HCT116 (cell line): ENCODE results near the gene GFPT1. TPM values are rescaled to one million over a fixed set of nuclear protein-coding genes. Genes with fewer than 3 reads are reported as not detected.

Experiments used
- ATAC-seq: fragments of 200-7000 bp; cut with Tn5 transposase; 2 replicates; pipeline ENCODE4 v1.9.1; 2020; ENCODE audit warnings: mild to moderate bottlenecking, moderate library complexity
- BruUV-seq: library from RNA; stranded (reverse); fragments of 400-500 nt; replicated peaks from 2 replicates; lab custom pipeline; 2021; lab: Mats Ljungman, UMichigan
- CTCF ChIA-PET: fragments of 300-600 bp; sonication (Branson Sonifier 250); formaldehyde crosslinking; loops from one replicate; lab custom pipeline; 2021; ENCODE audit warnings: antibody characterized with exemption; lab: Charles Lee
- POLR2A ChIA-PET: fragments of 300-600, 350-600 bp; sonication (Branson Sonifier 250); formaldehyde crosslinking; loops from one replicate; lab custom pipeline; 2021; ENCODE audit warnings: antibody characterized with exemption; lab: Charles Lee
- RAD21 ChIA-PET, 2 experiments: fragments of 300-600 bp; sonication (Branson Sonifier 250); formaldehyde crosslinking; loops; one replicate each; lab custom pipeline; 2023; ENCODE audit warnings: low total read pairs in 2 of 2; ENCODE audit not compliant: uncharacterized antibody in 2 of 2, unreplicated experiment in 2 of 2, low non-redundant PET in 1 of 2; lab: Charles Lee
- DNase-seq: peaks from one replicate; pipeline ENCODE4 v3.0.0-alpha.2; 2010; ENCODE audit warnings: low read depth, low spot score
- H2AFZ ChIP-seq: fragments of 200-600 bp; shearing (Covaris generic), sonication (generic); 2 replicates; pipeline ENCODE4 v1.6.1; 2017; ENCODE audit warnings: low read depth, mixed run types, mixed read lengths, antibody characterized with exemption, low read length; ENCODE audit not compliant: poor library complexity, severe bottlenecking
- H3K27ac ChIP-seq: 2 replicates; pipeline ENCODE4 v1.5.1; 2012; ENCODE audit warnings: low read depth, low read length
- H3K27me3 ChIP-seq: fragments of 200-600 bp; sonication (generic); 2 replicates; pipeline ENCODE4 v1.6.1; 2016; ENCODE audit warnings: mixed run types, low read length, mixed read lengths; ENCODE audit not compliant: insufficient read depth
- H3K36me3 ChIP-seq, 2 experiments: fragments of 200-500 bp in 1 of 2; fragments of 200-600 bp in 1 of 2; sonication (Bioruptor generic) in 1 of 2; sonication (generic) in 1 of 2; 2 replicates each; pipeline versions ENCODE4 v1.5.1 to v1.6.1; 2014 to 2016; ENCODE audit warnings: low read length in 2 of 2, inconsistent platforms in 1 of 2, mixed read lengths in 1 of 2, mixed run types in 1 of 2; ENCODE audit not compliant: insufficient read depth in 2 of 2, control insufficient read depth in 1 of 2
- H3K4me1 ChIP-seq, 2 experiments: fragments of 200-600 bp in 1 of 2; sonication (generic) in 1 of 2; 2 replicates each; pipeline versions ENCODE4 v1.5.1 to v1.6.1; 2012 to 2017; ENCODE audit warnings: low read length in 2 of 2, inconsistent platforms in 1 of 2, mild to moderate bottlenecking in 1 of 2, mixed read lengths in 1 of 2, mixed run types in 1 of 2, moderate library complexity in 1 of 2; ENCODE audit not compliant: insufficient read depth in 2 of 2, control insufficient read depth in 1 of 2
- H3K4me2 ChIP-seq: fragments of 200-600 bp; sonication (generic); 2 replicates; pipeline ENCODE4 v1.6.1; 2017; ENCODE audit warnings: mixed run types, low read length, mixed read lengths
- H3K4me3 ChIP-seq, 2 experiments: fragments of 200-600 bp in 1 of 2; sonication (generic) in 1 of 2; replicated peaks in 1 of 2; 2 replicates each; pipeline ENCODE4 v1.5.1; 2011 to 2016; ENCODE audit warnings: low read length in 2 of 2, control low read depth in 1 of 2, low read depth in 1 of 2, mild to moderate bottlenecking in 1 of 2, mixed read lengths in 1 of 2, mixed run types in 1 of 2
- H3K79me2 ChIP-seq: fragments of 200-600 bp; sonication (generic); 2 replicates; pipeline ENCODE4 v1.6.1; 2017; ENCODE audit warnings: mild to moderate bottlenecking, mixed run types, low read length, moderate library complexity, mixed read lengths; ENCODE audit not compliant: insufficient read depth
- H3K9ac ChIP-seq: fragments of 200-600 bp; sonication (generic); 2 replicates; pipeline ENCODE4 v1.6.1; 2016; ENCODE audit warnings: low read length, mixed read lengths
- H3K9me2 ChIP-seq: fragments of 200-600 bp; sonication (generic), shearing (Covaris generic); 2 replicates; pipeline ENCODE4 v1.6.1; 2017; ENCODE audit warnings: mixed run types, mild to moderate bottlenecking, moderate library complexity; ENCODE audit not compliant: insufficient read depth
- H3K9me3 ChIP-seq, 2 experiments: fragments of 200-500 bp in 1 of 2; fragments of 200-600 bp in 1 of 2; sonication (Bioruptor generic) in 1 of 2; sonication (generic) in 1 of 2; 2 replicates each; pipeline ENCODE4 v1.6.1; 2014 to 2017; ENCODE audit warnings: low read length in 2 of 2, mixed read lengths in 2 of 2, inconsistent platforms in 1 of 2, low read depth in 1 of 2, mild to moderate bottlenecking in 1 of 2, mixed run types in 1 of 2, moderate library complexity in 1 of 2; ENCODE audit not compliant: control insufficient read depth in 1 of 2, insufficient read depth in 1 of 2
- H4K20me1 ChIP-seq: fragments of 200-600 bp; sonication (generic), shearing (Covaris generic); 2 replicates; pipeline ENCODE4 v1.6.1; 2017; ENCODE audit warnings: mixed run types, mild to moderate bottlenecking, moderate library complexity; ENCODE audit not compliant: insufficient read depth
- ATF3 ChIP-seq: IDR thresholded peaks from 2 replicates; pipeline ENCODE4 v1.6.1; 2012
- CEBPB ChIP-seq: IDR thresholded peaks from 2 replicates; pipeline ENCODE4 v1.6.1; 2012; ENCODE audit warnings: low read depth
- CTCF ChIP-seq, 3 experiments: fragments of 200-600 bp in 1 of 3; sonication (generic) in 1 of 3; IDR thresholded peaks in 2 of 3; conservative IDR thresholded peaks in 1 of 3; 2 replicates each; pipeline ENCODE4 v1.5.1; 2012 to 2017; ENCODE audit warnings: low read depth in 2 of 3, low read length in 2 of 3, antibody characterized with exemption in 1 of 3, borderline replicate concordance in 1 of 3, control low read depth in 1 of 3, mild to moderate bottlenecking in 1 of 3, mixed read lengths in 1 of 3, mixed run types in 1 of 3, moderate library complexity in 1 of 3; ENCODE audit not compliant: insufficient read depth in 1 of 3
- EGR1 ChIP-seq: IDR thresholded peaks from 2 replicates; pipeline ENCODE4 v1.6.1; 2012; ENCODE audit warnings: low read depth
- EZH2phosphoT487 ChIP-seq: fragments of 200-600 bp; IDR thresholded peaks from 2 replicates; pipeline ENCODE4 v1.6.1; 2018; ENCODE audit warnings: antibody characterized with exemption, borderline replicate concordance
- FOSL1 ChIP-seq: IDR thresholded peaks from 2 replicates; pipeline ENCODE4 v1.6.1; 2012; ENCODE audit warnings: low read depth
- POLR2A ChIP-seq: IDR thresholded peaks from 2 replicates; pipeline ENCODE4 v1.7.0; 2011; ENCODE audit warnings: borderline replicate concordance; ENCODE audit not compliant: insufficient read depth, insufficient read length; ENCODE audit errors: extremely low read depth
- POLR2AphosphoS5 ChIP-seq: IDR thresholded peaks from 2 replicates; pipeline ENCODE4 v1.6.1; 2011; ENCODE audit warnings: mild to moderate bottlenecking, low read depth, low read length, moderate library complexity
- RAD21 ChIP-seq: IDR thresholded peaks from 2 replicates; pipeline ENCODE4 v1.6.1; 2012; ENCODE audit warnings: low read depth, mild to moderate bottlenecking
- SRF ChIP-seq: IDR thresholded peaks from 2 replicates; pipeline ENCODE4 v1.6.1; 2012; ENCODE audit warnings: low read depth
- TCF7L2 ChIP-seq: IDR thresholded peaks from 2 replicates; pipeline ENCODE4 v1.7.0; 2011; ENCODE audit warnings: borderline replicate concordance, inconsistent platforms; ENCODE audit not compliant: insufficient read depth, insufficient read length; ENCODE audit errors: extremely low read depth
- intact Hi-C: fragments of 100-400 bp; cut with micrococcal nuclease; formaldehyde crosslinking; loops from 2 replicates; pipeline ENCODE4 v1.10.0; 2022
- total RNA-seq: library from RNA; stranded (reverse); gene quantifications from one replicate; pipeline ENCODE4 v1.2.1, GENCODE V29; 2021; ENCODE audit not compliant: unreplicated experiment

The GFPT1 gene
- total RNA-seq, 1 experiment from 2014 or later = 62.4 TPM

- no peak for DNase-seq
- ATAC-seq = no peak
- CTCF ChIA-PET = interaction anchor here (2.9 kb wide), 1 partner anchor 365 kb away, joined by 22 read pairs; no protein-coding TSS in a partner anchor
- TF ChIP-seq TCF7L2 = no peak
- TF ChIP-seq RAD21 = no peak
- no peak for TF ChIP-seq FOSL1
- no peak for TF ChIP-seq SRF
- no peak for TF ChIP-seq EZH2phosphoT487
- no peak for TF ChIP-seq POLR2AphosphoS5
- no peak for TF ChIP-seq CTCF (IDR thresholded peaks at IDR 0.05 in 2 of 3, conservative IDR thresholded peaks at IDR 0.05 in 1 of 3; ENCODE audit: borderline replicate concordance in 1 of 3, insufficient read depth in 1 of 3, low read depth in 2 of 3, low read length in 2 of 3)
- no peak for TF ChIP-seq ATF3
- TF ChIP-seq POLR2A = no peak
- no peak for TF ChIP-seq EGR1
- TF ChIP-seq CEBPB = no peak
- TF ChIP-seq, all 23 proteins: peak for 0
- no peaks in the 10 kb centered on the region for H3K9me2 ChIP-seq
- no peak overlapping the region for H2AFZ ChIP-seq
- no peak overlapping the region for H3K4me3 ChIP-seq
- H3K4me2 ChIP-seq = no peak overlapping the region
- H3K27ac ChIP-seq = no peak overlapping the region
- intact Hi-C loops = loop anchor here (10.0 kb wide), 1 partner anchor 834 kb away; no protein-coding TSS in a partner anchor
- no peaks in the 10 kb centered on the region for H4K20me1 ChIP-seq
- RAD21 ChIA-PET = no interaction called here
- peaks cover 0 to 4% of the 10 kb centered on the region in 2 experiments; a peak in 3 of 4 replicates for H3K9me3 ChIP-seq
- H3K4me1 ChIP-seq = peaks cover 4 to 12% of the 10 kb centered on the region in 2 experiments; a peak in 1 of 4 replicates
- no TSS peak for BruUV-seq
- H3K9ac ChIP-seq = no peak overlapping the region
- H3K79me2 ChIP-seq = no peaks in the 10 kb centered on the region
- POLR2A ChIA-PET = no interaction called here
- no peaks in the 10 kb centered on the region for H3K27me3 ChIP-seq
- no peaks in the 10 kb centered on the region for H3K36me3 ChIP-seq
Observed at GRCh38 chr2:69308338-69308737, 78.7 kb downstream of the GFPT1 start.
